ENCODE results near the gene CCNJ. TPM values are rescaled to one million over a fixed set of nuclear protein-coding genes. Genes with fewer than 3 reads are reported as not detected.

The CCNJ gene
- total RNA-seq, 1 donor from 2014 or later: 21.5 TPM

DNA sequence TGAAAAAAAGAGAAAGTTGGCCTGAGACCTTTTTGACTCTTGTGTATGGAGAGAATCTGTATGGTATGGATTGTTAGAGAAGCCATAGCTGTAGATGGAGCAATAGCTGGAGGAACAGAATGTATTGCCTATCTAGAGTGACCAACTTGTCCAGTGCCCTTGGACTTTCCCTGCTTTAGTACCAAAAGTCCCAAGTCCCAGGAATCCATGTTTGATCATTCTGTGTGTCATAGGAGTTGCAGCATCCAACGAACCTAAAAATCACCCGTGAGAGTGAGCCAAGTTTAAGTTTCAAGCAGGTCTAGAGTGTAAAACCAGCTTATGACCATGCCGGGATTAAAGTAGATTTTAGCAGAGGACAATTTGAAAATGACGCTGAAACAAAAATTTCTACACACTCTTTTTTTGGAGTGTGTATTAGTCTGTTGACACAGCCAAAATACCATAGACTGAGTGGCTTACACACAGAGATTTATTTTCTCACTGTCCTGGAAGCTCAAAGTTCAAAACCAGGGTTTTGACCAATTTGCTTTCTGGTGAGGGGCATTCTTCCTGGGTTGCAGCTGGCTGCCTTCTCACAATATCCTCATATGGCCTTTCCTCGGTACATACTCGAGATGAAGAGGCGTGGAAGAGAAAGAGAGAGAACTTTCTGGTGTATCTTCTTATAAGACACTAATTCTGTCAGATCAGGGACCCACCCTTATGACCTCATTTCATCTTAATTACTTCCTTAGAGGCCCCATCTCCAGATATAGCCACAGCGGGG lies 49.8 kb downstream of the CCNJ start:
- no peaks in the 10 kb centered on the region for H3K4me1 Mint-ChIP-seq (ENCODE audit: low read depth, unreplicated experiment)
- H3K27ac Mint-ChIP-seq (ENCODE audit: unreplicated experiment): no peak overlapping the region
- FAIRE-seq (no peak), DNase-seq (ENCODE audit: low read depth) (no peak)
- Histone ChIP-seq H3K27me3 (ENCODE audit: insufficient read depth, low read length) (peaks cover 12% of the 10 kb centered on the region), H2AFZ (ENCODE audit: low read depth, low read length) (no peak overlapping the region), H3K9ac (ENCODE audit: low read length) (no peak overlapping the region), H3K4me3 (ENCODE audit: insufficient read depth, low read depth, low read length) (no peak overlapping the region), H3K9me3 (ENCODE audit: insufficient read depth, low read depth, low read length) (peaks cover 5% of the 10 kb centered on the region), H3K36me3 (ENCODE audit: insufficient read depth, low read length) (no peaks in the 10 kb centered on the region), H3K79me2 (ENCODE audit: insufficient read depth, low read length) (no peaks in the 10 kb centered on the region), H3K4me2 (ENCODE audit: low read length) (no peak overlapping the region), H3K27ac (ENCODE audit: low read depth, low read length) (no peak overlapping the region), H4K20me1 (ENCODE audit: insufficient read depth, low read length) (no peaks in the 10 kb centered on the region), H3K4me1 (ENCODE audit: insufficient read depth, low read length) (no peaks in the 10 kb centered on the region)
- no peaks in the 10 kb centered on the region for H3K36me3 Mint-ChIP-seq (ENCODE audit: low read depth, unreplicated experiment)
- no peak for TF ChIP-seq EZH2 (IDR thresholded peaks at IDR 0.05; ENCODE audit: insufficient read depth, low read length)
- TF ChIP-seq, protein P1, sequence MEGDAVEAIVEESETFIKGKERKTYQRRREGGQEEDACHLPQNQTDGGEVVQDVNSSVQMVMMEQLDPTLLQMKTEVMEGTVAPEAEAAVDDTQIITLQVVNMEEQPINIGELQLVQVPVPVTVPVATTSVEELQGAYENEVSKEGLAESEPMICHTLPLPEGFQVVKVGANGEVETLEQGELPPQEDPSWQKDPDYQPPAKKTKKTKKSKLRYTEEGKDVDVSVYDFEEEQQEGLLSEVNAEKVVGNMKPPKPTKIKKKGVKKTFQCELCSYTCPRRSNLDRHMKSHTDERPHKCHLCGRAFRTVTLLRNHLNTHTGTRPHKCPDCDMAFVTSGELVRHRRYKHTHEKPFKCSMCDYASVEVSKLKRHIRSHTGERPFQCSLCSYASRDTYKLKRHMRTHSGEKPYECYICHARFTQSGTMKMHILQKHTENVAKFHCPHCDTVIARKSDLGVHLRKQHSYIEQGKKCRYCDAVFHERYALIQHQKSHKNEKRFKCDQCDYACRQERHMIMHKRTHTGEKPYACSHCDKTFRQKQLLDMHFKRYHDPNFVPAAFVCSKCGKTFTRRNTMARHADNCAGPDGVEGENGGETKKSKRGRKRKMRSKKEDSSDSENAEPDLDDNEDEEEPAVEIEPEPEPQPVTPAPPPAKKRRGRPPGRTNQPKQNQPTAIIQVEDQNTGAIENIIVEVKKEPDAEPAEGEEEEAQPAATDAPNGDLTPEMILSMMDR (IDR thresholded peaks at IDR 0.05; ENCODE audit: insufficient read depth, low read depth, low read length): no peak
- H3K4me3 Mint-ChIP-seq (ENCODE audit: unreplicated experiment): no peak overlapping the region
- H3K27me3 Mint-ChIP-seq (ENCODE audit: low read depth, unreplicated experiment): peaks cover 11% of the 10 kb centered on the region
- H3K9me3 Mint-ChIP-seq (ENCODE audit: unreplicated experiment): peaks cover 2% of the 10 kb centered on the region

DNA sequence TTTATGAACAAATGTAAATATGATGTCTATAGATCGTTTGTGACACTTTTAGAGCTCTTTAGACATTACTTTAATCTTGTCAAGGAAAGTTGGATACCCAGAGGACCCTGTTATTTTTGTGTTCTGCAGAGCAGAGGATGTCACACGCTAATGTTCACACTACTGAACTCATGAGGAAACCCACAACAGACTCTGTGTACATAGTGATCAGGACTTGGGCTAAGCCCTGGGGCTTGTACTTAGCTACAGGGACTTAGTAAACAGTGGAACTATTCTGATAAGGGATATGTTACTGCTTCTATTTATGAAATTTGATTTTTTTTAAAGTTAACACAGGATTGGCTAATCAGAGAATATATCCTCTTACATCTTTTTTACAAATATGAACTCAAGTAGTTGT lies 50.6 kb downstream of the CCNJ start:
- H3K27me3 ChIP-seq (ENCODE audit: insufficient read depth, low read length): peaks cover 12% of the 10 kb centered on the region
- H3K79me2 ChIP-seq (ENCODE audit: insufficient read depth, low read length): no peaks in the 10 kb centered on the region
- TF ChIP-seq, protein P1 (IDR thresholded peaks at IDR 0.05; ENCODE audit: insufficient read depth, low read depth, low read length): no peak
- TF ChIP-seq EZH2 (IDR thresholded peaks at IDR 0.05; ENCODE audit: insufficient read depth, low read length): no peak
- H3K9ac ChIP-seq (ENCODE audit: low read length): no peak overlapping the region
- no peaks in the 10 kb centered on the region for H4K20me1 ChIP-seq (ENCODE audit: insufficient read depth, low read length)
- Mint-ChIP-seq H3K36me3 (ENCODE audit: low read depth, unreplicated experiment) (no peaks in the 10 kb centered on the region), H3K27me3 (ENCODE audit: low read depth, unreplicated experiment) (peaks cover 11% of the 10 kb centered on the region), H3K4me1 (ENCODE audit: low read depth, unreplicated experiment) (no peaks in the 10 kb centered on the region), H3K27ac (ENCODE audit: unreplicated experiment) (no peak overlapping the region), H3K4me3 (ENCODE audit: unreplicated experiment) (no peak overlapping the region), H3K9me3 (ENCODE audit: unreplicated experiment) (peaks cover 2% of the 10 kb centered on the region)
- no peak overlapping the region for H3K4me2 ChIP-seq (ENCODE audit: low read length)
- peaks cover 5% of the 10 kb centered on the region for H3K9me3 ChIP-seq (ENCODE audit: insufficient read depth, low read depth, low read length)
- H3K4me3 ChIP-seq (ENCODE audit: insufficient read depth, low read depth, low read length): no peak overlapping the region
- no peak overlapping the region for H2AFZ ChIP-seq (ENCODE audit: low read depth, low read length)
- DNase-seq (ENCODE audit: low read depth) (no peak), FAIRE-seq (no peak)
- H3K27ac ChIP-seq (ENCODE audit: low read depth, low read length): no peak overlapping the region
- no peaks in the 10 kb centered on the region for H3K4me1 ChIP-seq (ENCODE audit: insufficient read depth, low read length)
- H3K36me3 ChIP-seq (ENCODE audit: insufficient read depth, low read length): no peaks in the 10 kb centered on the region

DNA sequence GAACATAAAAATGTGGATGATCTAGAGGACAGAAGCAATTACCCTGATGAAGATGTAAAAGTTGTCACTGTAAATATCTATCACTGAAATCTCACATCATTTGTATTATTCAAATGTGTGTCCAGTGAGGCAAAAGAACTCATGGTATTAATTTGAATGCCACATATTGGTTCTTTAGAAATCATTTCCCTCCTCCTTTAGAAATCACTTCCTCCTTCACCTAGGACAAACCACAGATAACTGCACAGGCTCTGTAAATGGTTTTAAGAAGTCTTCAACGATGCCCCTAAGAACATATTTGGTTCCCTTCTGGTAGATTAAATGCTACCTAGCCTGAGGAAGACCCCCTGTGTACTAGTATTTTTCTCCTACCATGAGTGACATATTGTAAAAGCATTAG lies 53.6 kb downstream of the CCNJ start:
- no peaks in the 10 kb centered on the region for H3K36me3 Mint-ChIP-seq (ENCODE audit: low read depth, unreplicated experiment)
- no peaks in the 10 kb centered on the region for H3K4me1 Mint-ChIP-seq (ENCODE audit: low read depth, unreplicated experiment)
- FAIRE-seq: no peak
- Histone ChIP-seq H3K4me1 (ENCODE audit: insufficient read depth, low read length) (no peaks in the 10 kb centered on the region), H3K36me3 (ENCODE audit: insufficient read depth, low read length) (no peaks in the 10 kb centered on the region), H3K79me2 (ENCODE audit: insufficient read depth, low read length) (no peaks in the 10 kb centered on the region), H3K9ac (ENCODE audit: low read length) (no peak overlapping the region), H2AFZ (ENCODE audit: low read depth, low read length) (no peak overlapping the region), H3K27ac (ENCODE audit: low read depth, low read length) (no peak overlapping the region), H4K20me1 (ENCODE audit: insufficient read depth, low read length) (no peaks in the 10 kb centered on the region), H3K27me3 (ENCODE audit: insufficient read depth, low read length) (peaks cover 14% of the 10 kb centered on the region), H3K9me3 (ENCODE audit: insufficient read depth, low read depth, low read length) (no peaks in the 10 kb centered on the region), H3K4me2 (ENCODE audit: low read length) (no peak overlapping the region), H3K4me3 (ENCODE audit: insufficient read depth, low read depth, low read length) (no peak overlapping the region)
- DNase-seq (ENCODE audit: low read depth): no peak
- peaks cover 11% of the 10 kb centered on the region for H3K27me3 Mint-ChIP-seq (ENCODE audit: low read depth, unreplicated experiment)
- peaks cover 2% of the 10 kb centered on the region for H3K9me3 Mint-ChIP-seq (ENCODE audit: unreplicated experiment)
- no peak overlapping the region for H3K4me3 Mint-ChIP-seq (ENCODE audit: unreplicated experiment)
- no peak for TF ChIP-seq EZH2 (IDR thresholded peaks at IDR 0.05; ENCODE audit: insufficient read depth, low read length)
- H3K27ac Mint-ChIP-seq (ENCODE audit: unreplicated experiment): no peak overlapping the region
